T-helper 2 cell (primary cell): ENCODE measurements around the gene GATA3.

ENCODE experiments used
- DNase-seq, 5 experiments: peaks; one replicate each; pipeline versions ENCODE4 v3.0.0 to v3.0.0-alpha.2; 2012 to 2022

GATA3 gene

DNA sequence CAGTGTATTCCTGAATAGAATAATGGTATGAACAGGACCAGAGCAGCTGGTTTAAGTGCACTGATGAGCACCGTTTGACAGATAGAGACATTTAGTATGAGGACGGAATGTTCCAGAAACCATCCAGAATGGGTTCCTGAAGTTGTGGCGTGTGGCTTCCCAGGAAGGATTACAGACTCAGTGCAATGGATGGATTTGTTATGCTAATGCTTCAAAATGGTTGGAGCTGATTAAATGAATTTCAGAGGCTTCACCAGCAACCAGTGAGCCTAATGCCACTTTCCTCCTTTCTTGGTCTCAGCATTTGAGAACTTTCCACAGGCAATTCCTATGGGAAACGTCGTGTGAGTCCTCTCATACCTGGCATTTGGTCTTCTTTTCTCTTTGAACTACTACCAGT lies 9.9 kb downstream of the GATA3 start:
- DNase-seq = no peak

GRCh38 chr10:8065651-8066050 lies 11.2 kb downstream of the GATA3 start:
- DNase-seq = peak in 1 of 5 experiments; percentile 93

DNA sequence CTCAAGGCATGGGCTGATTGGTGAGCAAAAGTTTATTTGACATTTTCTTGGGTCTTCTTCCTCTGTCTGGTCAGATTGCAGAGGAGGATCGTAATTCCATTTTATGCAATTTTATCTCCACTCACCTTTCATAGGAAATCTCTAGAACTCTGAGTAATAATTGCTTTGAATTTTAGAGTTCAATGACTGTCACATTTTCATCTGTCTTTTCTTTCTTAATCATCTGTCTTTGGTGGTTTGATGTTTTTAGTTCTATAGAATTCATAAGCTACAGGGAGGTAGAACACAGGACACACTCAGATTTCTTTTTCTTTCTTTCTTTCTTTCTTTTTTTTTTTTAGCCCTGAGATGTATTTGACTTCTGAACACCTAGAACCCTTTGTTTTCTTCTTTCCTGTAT lies 11.6 kb downstream of the GATA3 start:
- peak in 1 of 5 experiments; percentile 69 for DNase-seq

GRCh38 chr10:8066797-8067196 lies 12.3 kb downstream of the GATA3 start:
- peak in 1 of 5 experiments; percentile 54 for DNase-seq

DNA sequence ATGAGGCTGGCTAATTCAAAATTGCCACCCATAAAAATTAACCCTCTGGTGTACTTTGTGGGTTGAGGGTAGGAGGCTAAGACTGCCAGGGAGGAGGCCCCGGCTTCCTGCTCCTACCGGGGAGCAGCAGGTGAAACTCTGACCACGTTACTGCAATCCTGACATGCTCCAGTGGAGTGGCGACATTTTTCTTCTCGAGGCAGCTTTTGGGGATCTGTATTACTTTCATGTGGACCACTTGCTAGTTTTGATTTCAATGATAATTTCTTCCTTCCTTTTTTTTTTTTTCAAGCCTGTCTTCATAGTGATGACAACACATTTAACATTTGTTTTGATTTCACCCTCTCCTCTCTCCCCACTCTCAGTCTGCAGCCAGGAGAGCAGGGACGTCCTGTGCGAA lies 14.6 kb downstream of the GATA3 start:
- DNase-seq = peak in 1 of 5 experiments; percentile 63

DNA sequence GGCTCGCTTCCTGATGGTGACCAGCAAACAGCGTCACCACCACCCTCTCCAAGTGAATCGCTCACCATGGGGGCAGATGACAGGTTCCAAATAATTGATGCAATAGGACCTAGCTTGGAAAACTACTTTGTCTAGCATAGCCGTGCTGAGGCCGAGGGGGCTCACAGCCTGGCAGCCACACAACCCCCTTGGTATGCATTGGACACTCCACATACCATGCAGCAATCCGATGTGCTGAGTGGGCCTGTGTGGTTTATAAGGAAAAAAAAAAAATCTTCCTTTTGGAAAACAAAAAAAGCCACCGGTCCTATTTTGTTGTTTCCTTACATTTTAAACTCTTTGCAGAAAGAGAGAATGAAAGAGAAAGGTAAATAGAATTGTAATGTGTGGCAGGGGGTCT lies 15.1 kb downstream of the GATA3 start:
- no peak for DNase-seq

- DNase-seq = no peak
Observed at GRCh38 chr10:8070440-8070839, 16.0 kb downstream of the GATA3 start.

GRCh38 chr10:8071006-8071405 lies 16.5 kb downstream of the GATA3 start:
- DNase-seq = peak in 1 of 5 experiments; percentile 53

- DNase-seq = peak in 1 of 5 experiments; percentile 51
Observed at GRCh38 chr10:8071666-8072065, 17.2 kb downstream of the GATA3 start.

DNA sequence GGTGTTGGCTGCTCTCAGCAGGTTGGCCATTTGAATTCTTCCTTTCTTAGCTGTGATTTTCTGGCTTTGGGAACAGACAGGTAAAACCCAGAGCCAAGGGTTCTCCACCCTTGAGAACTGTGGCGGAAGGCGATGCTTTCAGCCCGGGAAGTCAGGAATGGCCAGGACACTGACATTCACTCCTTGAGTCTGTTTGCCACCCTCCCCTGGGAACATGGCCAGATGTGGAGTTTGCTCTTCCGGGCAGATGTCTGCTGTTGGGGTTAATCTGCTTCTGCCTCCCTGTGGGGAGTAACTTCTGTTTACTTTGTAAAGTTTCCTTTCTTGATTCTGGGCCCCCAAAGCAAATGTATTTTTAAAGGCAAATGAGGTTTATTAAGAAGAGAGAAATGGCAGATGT lies 17.7 kb downstream of the GATA3 start:
- no peak for DNase-seq

DNA sequence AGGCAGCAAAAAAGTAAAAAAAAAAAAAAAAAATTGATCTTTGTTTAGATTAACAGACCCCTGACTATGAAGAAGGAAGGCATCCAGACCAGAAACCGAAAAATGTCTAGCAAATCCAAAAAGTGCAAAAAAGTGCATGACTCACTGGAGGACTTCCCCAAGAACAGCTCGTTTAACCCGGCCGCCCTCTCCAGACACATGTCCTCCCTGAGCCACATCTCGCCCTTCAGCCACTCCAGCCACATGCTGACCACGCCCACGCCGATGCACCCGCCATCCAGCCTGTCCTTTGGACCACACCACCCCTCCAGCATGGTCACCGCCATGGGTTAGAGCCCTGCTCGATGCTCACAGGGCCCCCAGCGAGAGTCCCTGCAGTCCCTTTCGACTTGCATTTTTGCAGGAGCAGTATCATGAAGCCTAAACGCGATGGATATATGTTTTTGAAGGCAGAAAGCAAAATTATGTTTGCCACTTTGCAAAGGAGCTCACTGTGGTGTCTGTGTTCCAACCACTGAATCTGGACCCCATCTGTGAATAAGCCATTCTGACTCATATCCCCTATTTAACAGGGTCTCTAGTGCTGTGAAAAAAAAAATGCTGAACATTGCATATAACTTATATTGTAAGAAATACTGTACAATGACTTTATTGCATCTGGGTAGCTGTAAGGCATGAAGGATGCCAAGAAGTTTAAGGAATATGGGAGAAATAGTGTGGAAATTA lies 19.4 kb downstream of the GATA3 start:
- DNase-seq = peak in 1 of 5 experiments; percentile 56

- no peak for DNase-seq
Observed at GRCh38 chr10:8074881-8075280, 20.4 kb downstream of the GATA3 start.

GRCh38 chr10:8075282-8076260 lies 21.1 kb downstream of the GATA3 start:
- peak in 1 of 5 experiments; percentile 46 for DNase-seq

GRCh38 chr10:8076933-8077332 lies 22.4 kb downstream of the GATA3 start:
- peak in 1 of 5 experiments; percentile 58 for DNase-seq

DNA sequence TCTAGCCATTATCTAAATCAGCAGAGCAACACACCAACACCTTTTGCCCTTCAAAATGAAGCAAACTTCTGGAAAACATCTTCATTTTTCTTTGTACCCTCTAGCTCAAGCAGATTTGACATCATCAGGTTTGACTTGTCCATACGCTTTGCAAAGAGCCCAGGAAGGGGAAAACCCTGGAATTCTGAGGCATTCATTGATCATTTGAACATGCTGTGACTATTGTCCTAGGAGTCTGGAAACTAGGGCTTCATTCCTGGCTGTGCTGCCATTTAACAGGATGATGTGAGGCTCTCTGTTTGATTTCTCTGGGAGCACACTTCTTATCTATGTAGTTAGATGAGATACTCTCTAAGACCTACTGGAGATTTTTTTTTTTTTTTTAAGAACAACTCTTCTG lies 23.5 kb downstream of the GATA3 start:
- DNase-seq = no peak

DNA sequence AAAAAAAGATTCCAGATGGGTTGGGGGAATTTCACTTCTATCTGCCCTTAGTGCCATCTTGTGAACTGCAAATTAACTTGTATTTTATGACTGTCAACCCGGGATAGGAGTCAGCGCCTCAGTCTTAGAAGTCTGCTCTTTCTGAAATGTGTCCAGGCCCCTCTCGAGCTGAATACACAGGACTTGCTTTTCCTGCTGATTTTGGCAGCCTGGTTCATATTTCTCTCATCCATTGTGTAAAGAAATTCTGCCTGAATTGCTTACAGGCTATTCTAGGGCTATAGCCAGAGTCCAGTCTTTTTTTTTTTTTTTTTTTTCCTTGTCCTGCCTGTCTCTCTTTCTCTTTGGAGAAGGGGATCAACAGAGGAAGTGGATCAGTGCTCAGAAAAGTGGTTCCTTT lies 24.6 kb downstream of the GATA3 start:
- no peak for DNase-seq

DNA sequence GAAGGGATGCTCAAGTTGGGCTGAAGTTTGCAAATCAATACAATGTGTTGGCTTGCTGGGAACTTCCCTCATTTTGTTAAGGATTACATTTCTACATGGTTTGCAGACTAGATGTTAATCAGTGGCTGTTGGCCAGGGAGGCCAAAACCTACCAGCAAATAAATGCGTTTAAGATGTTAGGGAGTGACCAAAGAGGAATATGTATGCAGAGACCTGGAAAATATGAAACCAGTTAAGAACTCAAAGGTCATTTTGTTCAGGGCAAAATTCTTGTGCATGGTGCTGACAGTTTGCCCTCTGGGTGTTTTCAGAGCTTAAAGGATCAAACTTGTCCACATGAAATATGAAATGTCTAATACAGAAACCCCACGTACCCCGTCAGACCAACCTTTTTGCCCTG lies 30.3 kb downstream of the GATA3 start:
- DNase-seq = no peak

- no peak for DNase-seq
Observed at GRCh38 chr10:8085251-8085650, 30.8 kb downstream of the GATA3 start.

- no peak for DNase-seq
Observed at GRCh38 chr10:8086315-8086714, 31.8 kb downstream of the GATA3 start.

DNA sequence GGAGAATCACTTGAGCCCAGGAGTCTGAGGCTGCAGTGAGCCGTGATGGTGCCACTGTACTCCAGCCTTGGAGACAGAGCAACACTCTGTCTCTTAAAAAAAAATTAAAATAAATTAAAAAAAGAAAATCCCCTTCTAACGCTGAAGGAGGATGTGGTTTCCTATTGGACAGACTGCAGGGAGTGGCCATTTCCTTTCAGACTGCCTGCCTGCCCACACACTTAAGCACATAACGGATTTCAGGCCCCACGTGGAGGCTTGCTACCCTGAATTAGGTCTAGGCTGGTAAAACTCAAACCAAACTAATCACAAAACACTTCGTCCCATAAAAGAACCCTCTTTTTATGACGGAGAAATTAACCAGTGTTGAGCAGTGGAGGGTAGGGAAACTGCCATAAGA lies 34.0 kb downstream of the GATA3 start:
- peak in 2 of 5 experiments; percentile 60 to 92 for DNase-seq

GRCh38 chr10:8092428-8092827 lies 37.9 kb downstream of the GATA3 start:
- no peak for DNase-seq

DNA sequence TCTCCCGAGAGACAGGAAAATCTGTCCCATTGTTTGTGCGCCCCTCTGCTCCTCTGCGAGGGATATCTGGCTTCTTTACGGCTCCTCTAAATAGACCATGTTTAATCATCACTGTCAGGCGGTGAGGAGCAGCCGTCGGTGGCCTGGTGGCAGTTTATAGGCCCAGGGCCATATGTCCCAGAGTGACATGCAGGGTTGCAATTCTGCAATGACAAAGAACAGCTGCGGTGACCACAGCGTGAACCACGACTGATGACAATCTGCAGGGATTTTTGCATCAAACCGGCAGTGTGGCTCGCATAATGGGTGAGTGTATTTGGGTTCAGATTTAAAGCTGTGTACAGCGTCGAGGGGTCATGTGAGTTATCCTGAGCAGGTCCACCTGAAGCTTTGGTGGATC lies 41.5 kb downstream of the GATA3 start:
- peak in 1 of 5 experiments; percentile 83 for DNase-seq

DNA sequence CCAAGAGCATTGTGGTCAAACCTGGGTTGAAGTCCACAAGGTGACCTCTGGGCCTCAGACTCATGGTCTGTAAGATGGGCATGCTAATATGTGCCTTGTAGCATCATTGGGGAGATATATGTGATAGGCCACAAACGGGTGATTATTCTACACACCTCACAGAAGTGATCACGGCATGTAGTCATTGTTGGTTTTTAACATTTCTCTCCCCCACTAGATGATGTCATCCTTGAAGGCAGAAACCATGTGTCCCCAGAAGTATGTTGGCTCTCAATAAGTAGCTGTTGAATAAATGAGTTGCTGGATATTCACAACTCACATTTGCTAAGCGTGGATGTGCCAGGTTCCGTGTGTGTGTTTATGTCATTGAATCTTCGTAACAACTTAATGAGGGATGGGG lies 42.4 kb downstream of the GATA3 start:
- DNase-seq = no peak

- no peak for DNase-seq
Observed at GRCh38 chr10:8100366-8100765, 45.9 kb downstream of the GATA3 start.
